Measurements from ENCODE around the gene CUTA. TPM values are rescaled to one million over a fixed set of nuclear protein-coding genes. Genes with fewer than 3 reads are reported as not detected.

The CUTA gene
- total RNA-seq, 1 donor from 2014 or later, result 153 TPM

DNA sequence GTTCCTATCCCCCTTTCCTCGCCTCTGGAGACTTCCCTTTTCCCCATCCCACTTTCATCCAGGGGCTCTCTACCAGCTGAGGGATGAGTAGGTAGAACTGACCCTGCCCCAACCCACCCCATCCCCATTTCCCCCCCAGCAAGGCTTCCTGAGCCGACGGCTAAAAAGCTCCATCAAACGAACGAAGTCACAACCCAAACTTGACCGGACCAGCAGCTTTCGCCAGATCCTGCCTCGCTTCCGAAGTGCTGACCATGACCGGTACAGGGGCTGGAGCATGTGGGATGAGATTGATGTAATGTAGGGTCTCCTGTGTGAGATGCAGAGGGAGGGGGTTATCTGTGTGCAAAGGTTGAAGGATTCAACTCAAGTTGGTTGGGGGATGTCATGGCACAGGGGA lies 14.6 kb upstream of the CUTA start:
- no peaks in the 10 kb centered on the region for H3K9me3 ChIP-seq
- H3K4me3 ChIP-seq, result no peak overlapping the region
- peaks cover 38% of the 10 kb centered on the region for H3K4me1 ChIP-seq
- intact Hi-C loops (cut with DNase I), result no loop called here
- DNase-seq, result no peak
- H3K27ac ChIP-seq, result no peak overlapping the region
- peaks cover 26% of the 10 kb centered on the region for H3K36me3 ChIP-seq
- H3K27me3 ChIP-seq (ENCODE audit: low read depth), result no peaks in the 10 kb centered on the region
- no peak for ATAC-seq
- TF ChIP-seq, protein P1, sequence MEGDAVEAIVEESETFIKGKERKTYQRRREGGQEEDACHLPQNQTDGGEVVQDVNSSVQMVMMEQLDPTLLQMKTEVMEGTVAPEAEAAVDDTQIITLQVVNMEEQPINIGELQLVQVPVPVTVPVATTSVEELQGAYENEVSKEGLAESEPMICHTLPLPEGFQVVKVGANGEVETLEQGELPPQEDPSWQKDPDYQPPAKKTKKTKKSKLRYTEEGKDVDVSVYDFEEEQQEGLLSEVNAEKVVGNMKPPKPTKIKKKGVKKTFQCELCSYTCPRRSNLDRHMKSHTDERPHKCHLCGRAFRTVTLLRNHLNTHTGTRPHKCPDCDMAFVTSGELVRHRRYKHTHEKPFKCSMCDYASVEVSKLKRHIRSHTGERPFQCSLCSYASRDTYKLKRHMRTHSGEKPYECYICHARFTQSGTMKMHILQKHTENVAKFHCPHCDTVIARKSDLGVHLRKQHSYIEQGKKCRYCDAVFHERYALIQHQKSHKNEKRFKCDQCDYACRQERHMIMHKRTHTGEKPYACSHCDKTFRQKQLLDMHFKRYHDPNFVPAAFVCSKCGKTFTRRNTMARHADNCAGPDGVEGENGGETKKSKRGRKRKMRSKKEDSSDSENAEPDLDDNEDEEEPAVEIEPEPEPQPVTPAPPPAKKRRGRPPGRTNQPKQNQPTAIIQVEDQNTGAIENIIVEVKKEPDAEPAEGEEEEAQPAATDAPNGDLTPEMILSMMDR (IDR thresholded peaks at IDR 0.05), result no peak

DNA sequence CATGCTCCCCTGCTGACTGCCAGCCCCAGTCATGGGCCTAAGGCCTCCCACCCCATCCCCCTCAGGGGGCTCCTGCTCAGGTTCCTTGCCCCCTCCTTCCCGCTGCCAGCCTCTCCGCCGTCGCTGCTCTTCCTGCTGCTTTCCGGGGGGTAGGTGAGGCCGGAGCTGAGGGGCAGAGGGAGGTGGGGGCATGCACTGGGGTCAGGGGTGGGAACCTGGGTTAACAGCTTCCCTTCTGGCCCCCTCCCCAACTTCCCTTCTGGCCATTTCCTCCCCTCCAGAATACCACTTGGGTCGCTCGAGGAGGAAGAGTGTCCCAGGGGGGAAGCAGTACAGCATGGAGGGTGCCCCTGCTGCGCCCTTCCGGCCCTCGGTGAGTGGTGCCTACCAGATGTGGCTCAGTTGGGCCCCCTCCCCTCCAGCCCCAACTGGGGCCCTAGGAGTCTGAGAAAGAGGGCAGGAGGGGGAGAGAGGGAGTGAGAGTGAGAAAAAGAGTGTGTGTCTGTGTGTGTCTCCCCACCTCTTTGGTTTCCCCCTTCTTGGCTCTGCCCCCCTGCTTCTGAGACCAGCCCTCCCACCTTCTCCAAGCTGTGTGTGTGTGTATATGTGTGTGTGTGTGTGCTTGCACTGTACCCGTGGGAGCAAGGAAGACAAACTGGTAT lies 14.1 kb upstream of the CUTA start:
- no peak overlapping the region for H3K27ac ChIP-seq
- DNase-seq, result peak; percentile 39

DNA sequence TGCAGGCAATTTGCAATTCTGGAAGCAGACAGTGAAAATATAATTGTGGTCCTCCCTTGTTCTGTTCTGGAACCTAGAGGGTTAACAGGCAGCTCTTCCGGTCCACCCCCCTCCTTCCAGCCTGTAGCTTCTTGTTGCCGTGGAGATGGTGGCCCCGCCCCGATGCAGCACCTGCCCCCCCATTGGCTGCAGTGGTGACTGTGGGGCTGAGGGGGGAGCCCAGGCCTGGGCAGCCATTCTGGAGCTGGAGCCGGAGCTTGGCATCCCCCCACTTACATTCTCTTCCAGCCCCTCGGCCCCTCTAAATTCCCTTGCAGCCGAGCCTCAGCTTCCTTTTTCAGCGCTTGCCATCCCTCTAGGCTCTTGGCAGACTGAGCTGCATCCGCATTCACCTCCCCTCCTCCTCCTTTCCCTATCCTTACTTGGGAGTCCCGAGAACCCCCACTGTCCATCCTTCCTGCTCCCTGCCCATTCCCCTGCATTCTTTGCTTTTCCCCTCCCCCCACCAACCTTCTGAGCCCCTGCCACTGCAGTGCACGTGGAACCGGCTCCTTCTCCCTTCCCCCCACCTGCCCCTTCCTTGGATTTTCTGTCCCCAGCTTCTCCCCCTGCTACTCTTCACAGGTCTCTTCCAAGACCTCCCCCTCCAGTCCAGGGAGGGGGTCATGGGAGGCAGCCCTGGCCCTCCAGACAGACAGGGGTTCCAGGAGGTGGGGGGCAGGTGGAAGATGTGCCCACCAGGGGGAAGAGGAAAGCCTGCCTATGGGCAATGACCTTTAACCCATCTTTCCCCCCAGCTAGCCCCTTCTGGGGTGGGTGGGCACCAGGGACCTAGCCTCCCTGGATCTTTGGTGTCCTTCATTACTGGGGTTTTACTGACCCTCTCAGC lies 13.3 kb upstream of the CUTA start:
- ATAC-seq (peak; percentile 8 to 36), DNase-seq (peak; percentile 71)
- peak overlapping the region; percentile 10 for H3K4me3 ChIP-seq
- H3K4me1 ChIP-seq, result peaks cover 50% of the 10 kb centered on the region
- H3K27me3 ChIP-seq (ENCODE audit: low read depth), result no peaks in the 10 kb centered on the region
- TF ChIP-seq, protein P1 (IDR thresholded peaks at IDR 0.05), result no peak
- peaks cover 13% of the 10 kb centered on the region for H3K36me3 ChIP-seq
- no peaks in the 10 kb centered on the region for H3K9me3 ChIP-seq
- H3K27ac ChIP-seq, result no peak overlapping the region
- intact Hi-C loops (cut with DNase I), result no loop called here

More for the DNA sequence above, 14.1 kb upstream of the CUTA start:
- intact Hi-C loops (cut with DNase I), result no loop called here
- no peak for ATAC-seq
- no peak overlapping the region for H3K4me3 ChIP-seq
- H3K4me1 ChIP-seq, result peaks cover 44% of the 10 kb centered on the region
- no peaks in the 10 kb centered on the region for H3K9me3 ChIP-seq
- TF ChIP-seq, protein P1 (IDR thresholded peaks at IDR 0.05), result no peak
- peaks cover 21% of the 10 kb centered on the region for H3K36me3 ChIP-seq
- H3K27me3 ChIP-seq (ENCODE audit: low read depth), result no peaks in the 10 kb centered on the region

DNA sequence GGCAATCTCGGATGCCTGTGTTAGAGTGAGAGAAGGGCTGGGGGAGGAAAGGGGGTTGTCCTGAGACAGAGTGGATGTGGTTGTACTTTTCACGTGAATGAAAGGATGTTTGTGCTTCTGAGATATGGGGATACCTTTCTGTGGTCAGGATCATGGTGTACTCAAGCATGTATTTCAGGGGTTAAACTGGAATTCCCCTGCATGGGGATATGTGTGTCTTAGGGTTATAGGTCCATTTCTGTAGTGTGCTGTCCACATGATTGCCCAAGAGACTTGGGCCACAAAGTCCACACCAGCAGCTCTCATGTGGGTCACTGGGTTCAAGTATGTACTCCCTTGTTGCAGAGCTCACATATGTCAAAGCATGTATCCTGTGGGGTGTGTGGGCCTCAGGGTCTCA lies 12.4 kb upstream of the CUTA start:
- intact Hi-C loops (cut with DNase I), result no loop called here

DNA sequence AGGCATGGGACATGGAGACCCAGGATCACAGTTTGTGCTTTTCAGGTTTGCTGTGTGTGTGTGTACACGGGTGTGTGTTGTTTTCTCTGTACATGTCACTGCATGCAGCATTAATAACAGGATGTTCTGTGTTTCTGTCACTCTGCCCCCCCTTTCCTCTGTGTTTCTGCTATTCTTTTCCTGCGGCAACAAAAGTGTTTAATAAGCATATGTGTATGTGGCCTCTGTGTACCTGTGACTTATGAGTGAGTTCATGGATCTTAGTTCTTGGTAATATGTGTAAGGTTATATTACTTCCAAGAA lies 11.8 kb upstream of the CUTA start:
- DNase-seq (no peak), ATAC-seq (no peak)
- intact Hi-C loops (cut with DNase I), result no loop called here

More for the DNA sequence above, 12.4 kb upstream of the CUTA start:
- Histone ChIP-seq H3K27ac (no peak overlapping the region), H3K9me3 (no peaks in the 10 kb centered on the region), H3K36me3 (peaks cover 4% of the 10 kb centered on the region), H3K27me3 (ENCODE audit: low read depth) (no peaks in the 10 kb centered on the region), H3K4me3 (no peak overlapping the region), H3K4me1 (peaks cover 50% of the 10 kb centered on the region)
- ATAC-seq (no peak), DNase-seq (no peak)
- TF ChIP-seq, protein P1 (IDR thresholded peaks at IDR 0.05), result no peak

More for the DNA sequence above, 11.8 kb upstream of the CUTA start:
- H3K36me3 ChIP-seq, result no peaks in the 10 kb centered on the region
- H3K4me1 ChIP-seq, result peaks cover 54% of the 10 kb centered on the region
- TF ChIP-seq, protein P1 (IDR thresholded peaks at IDR 0.05), result no peak
- H3K27ac ChIP-seq, result peak overlapping the region; percentile 65
- no peaks in the 10 kb centered on the region for H3K27me3 ChIP-seq (ENCODE audit: low read depth)
- H3K4me3 ChIP-seq, result no peak overlapping the region
- no peaks in the 10 kb centered on the region for H3K9me3 ChIP-seq

All from lower lobe of right lung (tissue), 2 donors.